H1 (cell line): Measurements from ENCODE around the gene MEGF9. TPM values are rescaled to one million over a fixed set of nuclear protein-coding genes. Genes with fewer than 3 reads are reported as not detected.
"Not testable (repeated sequence)": the region's sequence is repeated elsewhere in the genome, so short reads cannot be mapped to it uniquely, and the experiment has no call there.

Experiments
- CTCF ChIA-PET: fragments of 300-600 bp; sonication (Branson Sonifier 250); formaldehyde crosslinking; loops from one replicate; lab custom pipeline; 2021; ENCODE audit not compliant: partially characterized antibody; lab: Charles Lee
- POLR2A ChIA-PET: fragments of 300-600 bp; sonication (Branson Sonifier 250); formaldehyde crosslinking; loops from one replicate; lab custom pipeline; 2021; ENCODE audit warnings: inconsistent platforms; ENCODE audit not compliant: partially characterized antibody; lab: Charles Lee
- DNase-seq, 2 experiments: peaks; one replicate each; pipeline versions ENCODE4 v3.0.0 to v3.0.0-alpha.2; 2010 to 2022; ENCODE audit warnings: low spot score in 2 of 2, low read depth in 1 of 2, mixed read lengths in 1 of 2
- FAIRE-seq: peaks from 2 replicates; lab custom pipeline; 2011; peaks lifted over from hg19 to GRCh38; lab: Jason Lieb, UNC
- H2AFZ ChIP-seq: 2 replicates; pipeline ENCODE4 v1.8.1; 2012; ENCODE audit warnings: low read length, inconsistent platforms
- H2AK5ac ChIP-seq: 2 replicates; pipeline ENCODE4 v1.6.1; 2013; ENCODE audit warnings: low read depth, low read length
- H2BK120ac ChIP-seq: replicated peaks from 2 replicates; pipeline ENCODE3; 2013; ENCODE audit warnings: low read depth, low read length, inconsistent platforms
- H2BK12ac ChIP-seq: 2 replicates; pipeline ENCODE4 v1.6.1; 2013; ENCODE audit warnings: low read depth, low read length
- H2BK15ac ChIP-seq: 2 replicates; pipeline ENCODE4 v1.6.1; 2013; ENCODE audit warnings: low read length
- H2BK20ac ChIP-seq: 2 replicates; pipeline ENCODE4 v1.6.1; 2013; ENCODE audit warnings: low read length
- H2BK5ac ChIP-seq: 2 replicates; pipeline ENCODE4 v1.6.1; 2013; ENCODE audit warnings: low read depth, low read length
- H3K14ac ChIP-seq: 2 replicates; pipeline ENCODE4 v1.6.1; 2013; ENCODE audit warnings: inconsistent platforms; ENCODE audit not compliant: insufficient read length
- H3K18ac ChIP-seq: 2 replicates; pipeline ENCODE4 v1.6.1; 2013; ENCODE audit warnings: low read length; ENCODE audit errors: extremely low read depth
- H3K23ac ChIP-seq: 2 replicates; pipeline ENCODE4 v1.6.1; 2013; ENCODE audit warnings: inconsistent platforms; ENCODE audit not compliant: insufficient read length
- H3K23me2 ChIP-seq: 2 replicates; pipeline ENCODE4 v1.6.1; 2013; ENCODE audit warnings: low read depth, low read length
- H3K27ac ChIP-seq: 2 replicates; pipeline ENCODE4 v1.6.1; 2011; ENCODE audit warnings: low read depth, low read length, inconsistent platforms
- H3K27me3 ChIP-seq, 4 experiments: replicated peaks in 1 of 4; 1 replicate in 1 of 4; 2 replicates in 3 of 4; pipeline versions ENCODE4 v1.6.1 to v1.8.1; 2011 to 2013; ENCODE audit warnings: low read length in 3 of 4, mild to moderate bottlenecking in 3 of 4, inconsistent platforms in 2 of 4, mixed read lengths in 2 of 4, moderate library complexity in 1 of 4; ENCODE audit not compliant: control insufficient read depth in 3 of 4, insufficient read depth in 3 of 4; ENCODE audit errors: extremely low read depth in 1 of 4
- H3K36me3 ChIP-seq, 4 experiments: 2 replicates each; pipeline versions ENCODE4 v1.6.1 to v1.8.1; 2011 to 2013; ENCODE audit warnings: mild to moderate bottlenecking in 4 of 4, low read length in 3 of 4, moderate library complexity in 2 of 4, control low read depth in 1 of 4, inconsistent platforms in 1 of 4; ENCODE audit not compliant: insufficient read depth in 4 of 4, control insufficient read depth in 2 of 4
- H3K4ac ChIP-seq: replicated peaks from 2 replicates; pipeline ENCODE3; 2013; ENCODE audit warnings: low read length, low read depth, mixed read lengths, inconsistent platforms; ENCODE audit not compliant: insufficient read length
- H3K4me1 ChIP-seq, 4 experiments: replicated peaks in 1 of 4; 1 replicate in 1 of 4; 2 replicates in 3 of 4; pipeline versions ENCODE4 v1.6.1 to v1.8.1; 2011 to 2013; ENCODE audit warnings: low read length in 3 of 4, inconsistent platforms in 2 of 4, mixed read lengths in 1 of 4; ENCODE audit not compliant: insufficient read depth in 4 of 4, control insufficient read depth in 3 of 4
- H3K4me2 ChIP-seq, 2 experiments: 2 replicates each; pipeline versions ENCODE4 v1.6.1 to v1.8.1; 2011 to 2013; ENCODE audit warnings: low read depth in 2 of 2, low read length in 2 of 2, control low read depth in 1 of 2, inconsistent platforms in 1 of 2, mild to moderate bottlenecking in 1 of 2; ENCODE audit not compliant: insufficient read depth in 1 of 2
- H3K4me3 ChIP-seq, 4 experiments: fragments of 200-600, 300-600 bp in 1 of 4; sonication (generic), shearing (Covaris generic), sonication (Bioruptor Twin) in 1 of 4; 2 replicates each; pipeline versions ENCODE4 v1.5.1 to v1.8.1; 2011 to 2016; ENCODE audit warnings: low read length in 4 of 4, low read depth in 3 of 4, control low read depth in 2 of 4, inconsistent platforms in 2 of 4, mild to moderate bottlenecking in 2 of 4, mixed read lengths in 1 of 4, moderate library complexity in 1 of 4; ENCODE audit not compliant: insufficient read depth in 2 of 4; ENCODE audit errors: extremely low read depth in 1 of 4
- H3K56ac ChIP-seq: replicated peaks from 2 replicates; pipeline ENCODE3; 2013; ENCODE audit warnings: low read depth, mild to moderate bottlenecking, mixed read lengths, low read length, inconsistent platforms; ENCODE audit not compliant: insufficient read length
- H3K79me1 ChIP-seq: 2 replicates; pipeline ENCODE4 v1.6.1; 2013; ENCODE audit warnings: low read depth, low read length, control low read depth
- H3K79me2 ChIP-seq, 2 experiments: 2 replicates each; pipeline versions ENCODE4 v1.6.1 to v1.8.1; 2012 to 2013; ENCODE audit warnings: low read length in 2 of 2, mild to moderate bottlenecking in 2 of 2, inconsistent platforms in 1 of 2; ENCODE audit not compliant: insufficient read depth in 2 of 2, control insufficient read depth in 1 of 2
- H3K9ac ChIP-seq, 4 experiments: replicated peaks in 1 of 4; 1 replicate in 1 of 4; 2 replicates in 3 of 4; pipeline versions ENCODE4 v1.6.1 to v1.8.1; 2011 to 2013; ENCODE audit warnings: low read depth in 3 of 4, low read length in 3 of 4, control low read depth in 2 of 4, mild to moderate bottlenecking in 2 of 4, moderate library complexity in 2 of 4, inconsistent platforms in 1 of 4; ENCODE audit errors: extremely low read depth in 1 of 4
- H3K9me3 ChIP-seq, 2 experiments: 2 replicates each; pipeline versions ENCODE4 v1.6.1 to v1.8.1; 2012 to 2013; ENCODE audit warnings: mild to moderate bottlenecking in 2 of 2, moderate library complexity in 2 of 2, control low read depth in 1 of 2, inconsistent platforms in 1 of 2, low read depth in 1 of 2, low read length in 1 of 2, mixed read lengths in 1 of 2; ENCODE audit not compliant: insufficient read depth in 2 of 2
- H4K20me1 ChIP-seq, 2 experiments: replicated peaks in 1 of 2; 2 replicates each; pipeline versions ENCODE3 to v1.8.1; 2011 to 2013; ENCODE audit warnings: inconsistent platforms in 2 of 2, low read length in 2 of 2, mild to moderate bottlenecking in 1 of 2; ENCODE audit not compliant: insufficient read depth in 2 of 2, control insufficient read depth in 1 of 2
- H4K5ac ChIP-seq: 2 replicates; pipeline ENCODE4 v1.6.1; 2013; ENCODE audit warnings: low read length, low read depth, mixed read lengths, inconsistent platforms; ENCODE audit not compliant: insufficient read length
- H4K8ac ChIP-seq: 2 replicates; pipeline ENCODE4 v1.8.0; 2013; ENCODE audit warnings: mild to moderate bottlenecking, moderate library complexity, low read length, inconsistent platforms; ENCODE audit not compliant: insufficient read depth; ENCODE audit errors: extremely low read depth
- H4K91ac ChIP-seq: replicated peaks from 2 replicates; pipeline ENCODE3; 2013; ENCODE audit warnings: low read length, mixed read lengths, inconsistent platforms; ENCODE audit not compliant: insufficient read length
- WGBS, 2 experiments: shearing (Covaris generic) in 1 of 2; methylation state at CpG; one replicate each; pipeline versions ENCODE4 v1.1.6 to v1.1.7; 2013 to 2015; ENCODE audit warnings: low lambda C conversion rate in 2 of 2, mixed read lengths in 2 of 2, inconsistent platforms in 1 of 2, low coverage in 1 of 2, missing lambda C conversion rate in 1 of 2; ENCODE audit not compliant: insufficient replicate concordance in 2 of 2, insufficient coverage in 1 of 2, insufficient read length in 1 of 2; ENCODE audit errors: extremely low coverage in 1 of 2, missing lambda C conversion rate in 1 of 2; 5-methylcytosine and 5-hydroxymethylcytosine counted together
- polyA plus RNA-seq, 7 experiments: library from polyadenylated mRNA; depleted of rRNA in 3 of 7; stranded (reverse) in 5 of 7; unstranded in 2 of 7; fragments of >200 nt in 5 of 7; fragments of 200-250 nt in 2 of 7; gene quantifications; 1 replicate in 5 of 7; 2 replicates in 1 of 7; 4 replicates in 1 of 7; pipeline versions ENCODE4 v1.2.1 to v1.2.3, GENCODE V29; 2011 to 2013; ENCODE audit warnings: missing spikeins in 2 of 7, mixed read lengths in 2 of 7
- total RNA-seq: library from RNA; stranded (reverse); fragmentation: NEBNext Ultra II Directional; extraction: Animal tissue kit (Norgen Biotek cat#: 25700); gene quantifications from 2 replicates; pipeline ENCODE4 v1.2.1, GENCODE V29; 2021

Gene MEGF9
- total and polyA plus RNA-seq, 2 of the 8 experiments (the other 6 are each of a cell fraction or from before 2014, with no cell fraction given), result 0.45 to 1.8 TPM

DNA sequence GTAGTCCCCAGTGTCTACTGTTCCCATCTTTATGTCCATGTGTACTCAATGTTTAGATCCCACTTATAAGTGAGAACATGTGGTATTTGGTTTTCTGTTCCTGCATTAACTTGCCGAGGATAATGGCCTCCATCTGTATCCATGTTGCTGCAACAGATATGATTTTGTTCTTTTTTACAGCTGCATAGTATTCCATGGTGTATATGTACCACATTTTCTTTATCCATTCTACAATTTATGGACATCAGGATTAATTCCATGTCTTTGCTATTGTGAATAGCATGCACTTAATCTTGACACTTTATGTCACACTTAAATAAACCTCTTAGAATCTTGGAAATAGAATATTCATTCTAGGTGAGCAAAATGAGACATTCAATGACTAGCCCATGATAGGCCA lies 73.4 kb downstream of the MEGF9 start:
- H3K79me1 ChIP-seq, H2BK120ac ChIP-seq, H2BK5ac ChIP-seq, H3K4ac ChIP-seq, H3K27me3 ChIP-seq, POLR2A ChIA-PET, H3K56ac ChIP-seq, H3K23ac ChIP-seq, H2AK5ac ChIP-seq, H4K5ac ChIP-seq, H2BK12ac ChIP-seq, H4K20me1 ChIP-seq, H2AFZ ChIP-seq, H3K9ac ChIP-seq, DNase-seq, H3K14ac ChIP-seq, FAIRE-seq, H3K27ac ChIP-seq, H3K18ac ChIP-seq, CTCF ChIA-PET, H2BK20ac ChIP-seq, H4K91ac ChIP-seq, H4K8ac ChIP-seq, H3K4me1 ChIP-seq, H3K4me2 ChIP-seq, H3K9me3 ChIP-seq, H3K4me3 ChIP-seq, H3K79me2 ChIP-seq, H3K23me2 ChIP-seq, H3K36me3 ChIP-seq, H2BK15ac ChIP-seq: not testable (repeated sequence)
- WGBS, 2 experiments, result 88% methylated on average over 1 of the region's 1 CpG; no CpG with 5 or more reads in 1 of the 2 experiments
